Stimulated activated CD4-positive, alpha-beta T cell treated with anti-CD3 and anti-CD28 coated beads, TNF-alpha, amount 100 ng/mL, for 1 hour (primary cell): ENCODE measurements around the gene GPR25.

Source experiments
- DNase-seq, 3 donors: peaks; one replicate each; pipeline ENCODE4 v3.0.0-alpha.2; 2020; ENCODE audit warnings: low read depth in 3 of 3, low spot score in 1 of 3

The GPR25 gene

DNA sequence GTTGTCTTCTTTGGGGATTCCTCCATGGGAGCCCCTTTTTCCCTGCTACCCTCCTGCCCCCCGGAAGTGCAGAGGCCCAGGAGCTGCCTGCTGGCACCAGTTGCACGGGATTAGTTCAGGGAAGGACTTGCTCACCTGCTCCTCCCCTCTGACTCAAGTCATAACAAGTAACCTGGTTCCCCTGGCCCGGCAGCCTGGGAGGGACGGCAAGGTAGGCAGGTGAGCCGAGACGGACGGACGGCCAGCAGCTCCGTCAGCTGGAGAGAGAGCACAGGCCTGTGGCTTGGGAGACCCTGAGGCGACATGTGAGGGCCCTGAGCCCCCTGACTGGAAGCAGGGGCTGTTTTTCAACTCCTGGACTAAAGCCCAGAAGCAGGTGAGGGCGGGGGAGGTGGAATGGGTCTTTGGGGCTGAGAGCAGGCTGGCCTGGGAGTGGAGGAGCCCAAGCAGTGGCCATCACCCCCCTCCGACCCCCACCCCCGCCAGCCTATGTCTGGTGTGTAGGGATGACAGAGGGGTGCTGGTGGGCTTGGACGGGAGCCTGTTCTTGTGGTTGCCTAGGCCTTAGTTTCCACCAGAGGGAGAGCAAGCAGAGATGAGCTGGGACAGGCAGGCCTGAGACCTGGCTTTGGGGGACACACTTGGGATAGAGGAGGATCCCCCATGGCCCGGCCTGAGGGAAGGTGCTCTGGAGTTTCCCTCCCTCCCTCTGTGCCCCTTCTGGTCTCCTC lies 22.1 kb downstream of the GPR25 start, which contains the start of gene INAVA:
Gene INAVA, plus strand, starts transcription at position 189 of the 731 bp plus-strand sequence. CDS start 3,501 bp downstream, outside the sequence.
- no peak for DNase-seq

DNA sequence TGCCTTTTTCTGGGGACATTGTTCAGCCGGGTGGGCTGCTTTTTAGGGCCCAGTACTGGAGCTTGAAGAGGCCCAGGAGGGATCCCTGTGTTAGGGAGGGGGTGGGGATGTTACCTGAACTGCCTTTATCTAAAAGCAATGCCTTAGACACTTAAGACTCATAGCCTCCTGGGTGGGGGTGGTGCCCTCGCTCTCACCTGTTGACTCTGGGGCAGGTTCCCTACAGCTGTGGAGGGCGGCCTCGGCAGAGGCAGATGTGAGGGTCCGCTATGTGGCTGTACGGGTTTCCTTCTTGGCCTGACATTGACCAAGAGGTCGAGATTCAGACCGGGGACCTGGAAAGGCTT lies 22.6 kb downstream of the GPR25 start:
- no peak for DNase-seq

DNA sequence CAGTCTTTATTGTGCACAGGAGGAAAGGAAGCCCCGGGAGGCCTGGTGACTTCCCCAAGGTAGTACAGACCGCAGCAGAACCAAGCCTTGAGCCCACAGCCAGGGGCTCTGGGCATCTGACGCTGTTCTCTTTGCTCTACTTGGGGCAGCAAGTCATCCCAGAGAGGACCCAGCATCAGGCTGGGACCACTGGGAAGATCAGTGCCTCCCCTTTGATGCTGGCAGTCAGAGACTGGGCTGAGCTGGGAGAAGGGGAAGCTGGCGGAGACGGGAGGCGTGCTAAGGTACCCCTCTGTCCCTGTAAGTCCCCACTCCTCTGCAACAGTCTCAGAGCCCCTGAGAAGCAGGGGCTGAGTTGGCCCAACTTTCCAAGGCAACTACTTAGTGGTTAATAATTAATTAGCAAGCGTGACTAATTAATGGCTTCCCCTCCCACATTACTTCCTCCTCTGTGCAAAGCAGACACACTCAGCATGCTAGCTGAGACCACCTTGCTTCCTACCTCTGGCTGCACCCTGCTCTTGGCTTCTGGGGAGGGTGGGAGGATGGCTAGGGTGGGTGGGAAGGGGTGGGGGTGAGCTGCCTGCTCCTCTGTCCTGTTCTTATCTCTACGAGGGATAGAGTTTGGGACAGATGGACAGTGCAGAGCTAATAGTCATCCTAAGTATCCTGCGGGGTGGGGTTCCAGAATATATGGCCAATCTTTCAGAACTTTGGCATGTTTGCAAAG lies 23.2 kb downstream of the GPR25 start:
- DNase-seq: no peak

- DNase-seq: no peak
These were observed 23.9 kb downstream of the GPR25 start for GRCh38 chr1:200896531-200897196.

DNA sequence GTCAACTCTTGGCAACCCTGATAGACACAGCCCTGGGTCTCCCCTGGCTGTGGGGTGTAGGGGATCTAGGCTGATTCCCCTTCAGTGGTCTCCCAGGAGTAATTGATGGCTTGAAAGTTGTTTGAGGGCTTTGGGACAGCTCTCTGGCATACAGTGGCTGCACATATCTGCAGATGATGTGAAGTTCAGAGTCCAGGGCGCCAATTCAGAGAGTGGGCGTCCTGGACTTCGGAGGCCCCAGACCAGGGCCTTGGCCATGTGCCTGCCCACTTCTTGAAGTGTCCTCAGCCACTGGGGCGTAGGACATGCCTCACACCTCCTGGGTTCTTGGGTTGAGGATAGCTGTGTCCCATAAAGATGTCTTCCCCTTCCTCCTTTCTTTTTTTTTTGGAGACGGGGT lies 24.5 kb downstream of the GPR25 start:
- no peak for DNase-seq

GRCh38 chr1:200899015-200899386 lies 26.2 kb downstream of the GPR25 start:
- DNase-seq: no peak

- no peak for DNase-seq
These were observed 26.7 kb downstream of the GPR25 start for GRCh38 chr1:200899451-200899915.

GRCh38 chr1:200899954-200900867 lies 27.4 kb downstream of the GPR25 start:
- no peak for DNase-seq

DNA sequence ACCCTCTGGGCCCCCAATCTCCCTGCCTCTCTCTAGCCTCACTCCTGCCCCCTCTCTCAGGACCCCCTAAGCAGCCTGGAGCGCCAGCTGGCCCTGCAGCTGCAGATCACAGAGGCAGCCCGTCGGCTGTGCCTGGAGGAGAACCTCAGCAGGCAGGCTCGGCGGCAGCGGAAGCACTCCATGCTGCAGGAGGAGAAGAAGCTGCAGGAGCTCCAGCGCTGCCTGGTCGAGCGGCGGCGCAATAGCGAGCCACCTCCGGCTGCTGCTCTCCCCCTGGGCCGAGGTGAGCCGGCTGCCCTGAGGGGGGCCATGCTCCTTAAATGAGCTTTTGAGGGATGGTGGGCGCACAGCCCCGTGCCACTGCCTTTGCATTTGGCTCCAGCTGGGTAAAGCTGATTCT lies 28.1 kb downstream of the GPR25 start:
- DNase-seq: no peak

GRCh38 chr1:200901350-200901749 lies 28.6 kb downstream of the GPR25 start:
- no peak for DNase-seq

- DNase-seq: no peak
These were observed 29.1 kb downstream of the GPR25 start for GRCh38 chr1:200901796-200902444.

DNA sequence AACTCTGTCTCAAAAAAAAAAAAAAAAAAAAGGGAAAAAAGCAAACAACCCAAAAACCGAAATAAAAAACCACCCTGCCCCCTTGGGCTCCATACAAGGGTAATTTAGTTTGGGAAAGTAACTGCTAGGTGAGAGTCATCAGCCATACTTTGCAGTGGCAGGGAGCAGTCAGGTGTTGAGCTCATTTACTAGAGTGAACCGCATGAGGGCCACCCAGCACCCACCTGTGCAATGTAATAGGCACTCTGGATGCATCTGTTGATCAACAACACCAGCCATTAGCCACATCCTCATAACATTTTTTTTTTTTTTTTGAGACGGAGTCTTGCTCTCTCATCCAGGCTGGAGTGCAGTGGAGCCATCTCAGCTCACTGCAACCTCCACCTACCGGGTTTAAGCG lies 31.0 kb downstream of the GPR25 start:
- no peak for DNase-seq

GRCh38 chr1:200904772-200905171 lies 32.0 kb downstream of the GPR25 start:
- no peak for DNase-seq

DNA sequence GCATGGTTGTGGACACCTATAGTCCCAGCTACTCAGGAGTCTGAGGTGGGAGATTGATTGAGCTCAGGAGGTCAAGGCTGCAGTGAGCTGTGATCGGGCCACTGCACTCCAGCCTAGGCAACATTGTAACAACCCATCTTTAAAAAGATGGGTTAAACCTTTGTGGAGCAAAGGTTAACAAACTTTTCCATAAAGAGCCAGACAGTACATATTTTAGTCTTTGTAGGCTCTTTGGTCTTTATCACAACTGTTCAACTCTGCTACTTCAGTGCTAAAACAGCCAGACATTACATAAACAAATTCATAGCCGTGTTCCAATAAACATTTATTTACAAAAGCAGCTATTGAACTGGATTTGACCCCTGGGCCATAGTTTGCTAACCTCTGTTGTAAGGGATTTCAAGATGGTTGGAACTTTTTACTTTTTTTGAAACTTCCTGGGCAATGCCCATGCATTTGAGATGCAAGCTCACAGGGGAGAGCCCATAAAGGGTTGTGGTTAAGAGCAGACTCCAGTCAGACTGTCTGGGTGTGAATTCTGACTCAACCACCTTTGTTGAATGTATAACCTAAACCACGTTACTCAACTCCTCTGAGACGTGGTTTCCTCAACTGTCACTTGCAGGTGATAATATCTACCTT lies 32.8 kb downstream of the GPR25 start:
- peak in 2 of 3 donors; percentile 17 to 19 for DNase-seq

GRCh38 chr1:200906491-200906890 lies 33.7 kb downstream of the GPR25 start:
- DNase-seq: no peak

DNA sequence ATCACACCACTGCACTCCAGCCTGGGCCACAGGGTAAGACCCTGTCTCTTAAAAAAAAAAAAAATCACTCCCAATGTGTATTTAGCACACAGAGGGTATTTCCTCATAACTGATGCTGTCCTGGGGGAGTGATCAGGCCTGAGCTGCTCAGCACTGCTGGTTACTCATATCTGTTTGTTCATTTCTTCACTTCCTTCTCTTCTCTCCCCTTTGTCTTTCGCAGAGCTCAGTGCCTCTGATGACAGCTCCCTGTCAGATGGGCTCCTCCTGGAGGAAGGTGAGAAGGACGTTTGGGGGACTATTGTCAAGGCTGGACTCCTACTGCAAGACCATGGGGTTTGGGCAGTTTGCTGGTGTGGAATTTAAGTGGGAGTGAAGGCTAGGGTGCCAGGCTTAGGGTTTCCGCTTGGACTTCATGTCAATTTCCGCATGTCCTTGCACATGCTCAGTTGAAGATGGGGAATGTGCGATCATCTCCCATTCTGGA lies 34.9 kb downstream of the GPR25 start:
- no peak for DNase-seq

DNA sequence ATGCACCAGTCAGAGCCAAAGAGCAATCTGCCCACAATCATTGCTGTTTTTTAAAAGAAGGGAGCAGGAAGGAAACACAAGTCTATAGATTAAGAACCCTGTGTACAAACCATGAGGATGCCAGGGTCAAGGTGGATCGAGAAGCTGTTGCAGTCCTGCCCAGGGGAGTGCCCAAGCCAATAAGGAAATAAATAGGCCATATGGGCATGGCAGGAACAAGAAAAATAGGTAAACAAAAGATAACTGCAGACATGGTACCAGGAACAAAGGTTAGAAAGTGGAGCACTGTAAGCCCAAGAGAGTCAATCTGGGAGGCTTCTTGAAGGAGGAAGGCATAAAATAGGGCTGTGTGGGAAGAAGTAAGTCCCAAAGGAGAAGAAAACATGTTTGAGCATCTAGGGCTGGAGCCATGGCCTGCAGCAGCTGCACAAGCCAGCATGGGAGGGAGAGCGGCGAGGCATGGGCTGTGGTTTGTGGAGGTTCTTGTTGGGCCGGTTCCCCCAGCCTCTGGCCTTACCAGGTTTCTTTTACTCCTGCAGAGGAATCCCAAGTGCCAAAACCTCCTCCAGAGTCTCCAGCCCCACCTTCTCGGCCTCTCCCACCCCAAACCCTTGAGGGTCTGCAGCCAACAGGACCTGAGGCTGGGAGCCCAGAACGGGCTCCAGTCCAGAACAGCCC lies 35.5 kb downstream of the GPR25 start:
- no peak for DNase-seq

GRCh38 chr1:200909071-200909470 lies 36.3 kb downstream of the GPR25 start:
- no peak for DNase-seq

GRCh38 chr1:200909757-200910239 lies 37.0 kb downstream of the GPR25 start:
- DNase-seq: no peak
